ENCODE results near the gene DNAH10.
"Not testable (repeated sequence)": the region's sequence is repeated elsewhere in the genome, so short reads cannot be mapped to it uniquely, and the experiment has no call there.

The DNAH10 gene

GRCh38 chr12:123937707-123938591 lies 175.8 kb downstream of the DNAH10 start:
- DNase-seq, result no peak

GRCh38 chr12:123938679-123939480 lies 176.8 kb downstream of the DNAH10 start:
- no peak for DNase-seq

GRCh38 chr12:123939716-123940626 lies 177.9 kb downstream of the DNAH10 start:
- DNase-seq, result no peak

DNA sequence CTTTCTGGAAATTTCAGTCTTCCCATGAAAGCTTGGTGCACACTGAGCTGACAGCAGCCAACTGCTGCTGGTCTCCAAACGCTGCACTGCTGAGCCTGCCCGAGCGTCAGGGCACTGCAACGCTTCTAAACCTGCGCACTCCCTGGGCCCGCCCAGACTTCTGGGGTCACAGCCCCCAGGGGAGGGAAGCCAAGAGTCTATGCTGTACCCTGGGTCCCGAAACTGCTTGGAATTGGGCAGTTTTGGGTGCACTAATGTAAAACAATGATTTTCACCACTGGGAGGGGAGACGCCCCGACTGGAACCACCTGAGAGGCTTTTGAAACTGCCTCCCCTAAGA lies 178.5 kb downstream of the DNAH10 start:
- no peak for DNase-seq

DNA sequence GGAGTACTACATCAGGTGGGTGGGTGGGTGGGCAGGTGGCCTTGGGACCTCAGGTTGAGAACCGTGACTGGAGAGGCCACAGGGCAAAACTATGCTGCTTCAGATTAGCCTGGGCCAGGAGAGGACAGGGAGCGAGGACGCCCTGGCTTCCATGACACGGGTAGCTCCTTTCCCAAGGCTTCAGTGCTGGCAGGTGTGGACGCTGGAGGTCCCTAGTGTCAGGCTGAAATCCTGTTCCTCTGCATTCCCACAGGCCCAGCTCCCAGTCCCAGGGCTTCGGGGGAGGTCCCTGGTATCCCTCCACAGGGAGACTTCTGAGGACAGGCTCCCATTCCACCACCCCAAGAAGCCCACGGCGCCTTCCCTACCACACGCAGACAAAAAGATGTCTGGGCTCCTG lies 178.9 kb downstream of the DNAH10 start:
- no peak for DNase-seq

GRCh38 chr12:123941624-123942237 lies 179.6 kb downstream of the DNAH10 start:
- no peak for DNase-seq

DNA sequence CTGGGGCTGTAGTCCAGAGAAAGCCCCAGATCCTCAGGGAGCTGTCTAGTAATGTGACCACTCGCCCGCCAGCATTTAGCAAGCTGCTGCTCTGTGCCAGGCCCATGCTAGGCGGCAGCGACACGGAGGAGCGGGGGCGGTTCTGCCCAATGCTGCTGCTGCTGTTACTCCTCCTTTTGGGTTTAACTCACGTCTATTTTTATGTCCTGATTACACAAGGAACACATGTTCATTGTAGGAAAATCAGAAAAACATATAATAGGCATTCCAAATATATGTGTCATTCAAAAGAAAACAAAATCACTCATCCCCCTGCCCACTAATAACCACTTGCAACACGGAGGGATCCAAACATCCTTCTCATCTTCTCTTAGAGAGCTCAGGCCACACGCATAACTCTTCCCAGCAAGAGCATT lies 180.1 kb downstream of the DNAH10 start:
- DNase-seq, result no peak

GRCh38 chr12:123942911-123943648 lies 181.0 kb downstream of the DNAH10 start:
- DNase-seq, result no peak

GRCh38 chr12:123943816-123944215 lies 181.7 kb downstream of the DNAH10 start:
- DNase-seq, result no peak

DNA sequence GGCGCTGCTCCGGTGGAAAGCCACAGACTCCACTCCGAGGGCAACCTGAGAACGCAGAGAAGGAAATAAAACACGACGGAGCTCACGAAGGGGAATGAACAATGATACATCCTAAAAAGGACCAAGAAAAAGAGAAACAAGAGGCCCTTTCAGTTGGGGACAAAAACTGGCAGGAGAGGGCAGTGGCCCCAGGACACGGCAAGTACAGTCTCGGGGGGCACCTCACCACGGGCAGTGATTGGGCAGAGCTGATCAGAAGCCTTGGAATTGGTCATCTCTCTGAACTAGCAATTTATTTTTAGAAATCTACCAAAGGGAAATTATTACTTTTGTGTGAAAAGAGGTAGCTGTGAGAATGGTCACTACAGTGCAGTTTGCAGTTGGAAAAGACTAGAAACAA lies 182.6 kb downstream of the DNAH10 start:
- DNase-seq, result no peak

GRCh38 chr12:123945287-123946151 lies 183.4 kb downstream of the DNAH10 start:
- no peak for DNase-seq

GRCh38 chr12:123946152-123946515 lies 184.0 kb downstream of the DNAH10 start:
- DNase-seq, result no peak

DNA sequence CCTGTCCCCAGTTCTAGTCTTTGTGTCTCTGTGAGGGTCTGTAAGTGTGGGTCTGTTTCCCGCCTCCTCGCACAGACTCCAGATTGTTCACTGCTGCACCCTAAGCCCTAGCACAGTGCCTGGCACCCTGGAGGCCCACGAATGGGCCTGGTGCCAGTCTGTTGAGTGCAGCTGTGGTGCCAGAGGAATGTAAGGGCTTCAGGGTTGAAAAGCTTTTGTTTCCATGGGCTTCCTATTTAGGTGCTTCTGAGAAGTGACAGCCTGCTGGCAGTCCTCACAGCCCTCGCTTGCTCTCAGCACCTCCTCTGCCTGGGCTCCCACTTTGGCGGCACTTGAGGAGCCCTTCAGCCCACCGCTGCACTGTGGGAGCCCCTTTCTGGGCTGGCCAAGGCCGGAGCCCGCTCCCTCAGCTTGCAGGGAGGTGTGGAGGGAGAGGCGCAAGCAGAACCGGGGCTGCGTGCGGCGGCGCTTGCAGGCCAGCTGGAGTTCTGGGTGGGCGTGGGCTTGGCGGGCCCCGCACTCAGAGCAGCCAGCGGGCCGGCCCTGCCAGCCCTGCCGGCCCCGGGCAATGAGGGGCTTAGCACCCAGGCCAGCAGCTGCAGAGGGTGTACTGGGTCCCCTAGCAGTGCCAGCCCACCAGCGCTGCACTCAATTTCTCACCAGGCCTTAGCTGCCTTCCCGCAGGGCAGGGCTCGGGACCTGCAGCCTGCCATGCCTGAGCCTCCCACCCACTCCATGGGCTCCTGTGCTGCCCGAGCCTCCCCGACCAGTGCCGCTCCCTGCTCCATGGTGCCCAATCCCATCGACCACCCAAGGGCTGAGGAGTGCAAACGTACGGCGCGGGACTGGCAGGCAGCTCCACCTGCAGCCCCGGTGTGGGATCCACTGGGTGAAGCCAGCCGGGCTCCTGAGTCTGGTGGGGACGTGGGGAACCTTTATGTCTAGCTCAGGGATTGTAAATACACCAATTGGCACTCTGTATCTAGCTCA lies 184.7 kb downstream of the DNAH10 start:
- DNase-seq, result not testable (repeated sequence)

- not testable (repeated sequence) for DNase-seq
Measured at GRCh38 chr12:123947531-123947930, 185.4 kb downstream of the DNAH10 start.

GRCh38 chr12:123948401-123948795 lies 186.3 kb downstream of the DNAH10 start:
- no peak for DNase-seq

DNA sequence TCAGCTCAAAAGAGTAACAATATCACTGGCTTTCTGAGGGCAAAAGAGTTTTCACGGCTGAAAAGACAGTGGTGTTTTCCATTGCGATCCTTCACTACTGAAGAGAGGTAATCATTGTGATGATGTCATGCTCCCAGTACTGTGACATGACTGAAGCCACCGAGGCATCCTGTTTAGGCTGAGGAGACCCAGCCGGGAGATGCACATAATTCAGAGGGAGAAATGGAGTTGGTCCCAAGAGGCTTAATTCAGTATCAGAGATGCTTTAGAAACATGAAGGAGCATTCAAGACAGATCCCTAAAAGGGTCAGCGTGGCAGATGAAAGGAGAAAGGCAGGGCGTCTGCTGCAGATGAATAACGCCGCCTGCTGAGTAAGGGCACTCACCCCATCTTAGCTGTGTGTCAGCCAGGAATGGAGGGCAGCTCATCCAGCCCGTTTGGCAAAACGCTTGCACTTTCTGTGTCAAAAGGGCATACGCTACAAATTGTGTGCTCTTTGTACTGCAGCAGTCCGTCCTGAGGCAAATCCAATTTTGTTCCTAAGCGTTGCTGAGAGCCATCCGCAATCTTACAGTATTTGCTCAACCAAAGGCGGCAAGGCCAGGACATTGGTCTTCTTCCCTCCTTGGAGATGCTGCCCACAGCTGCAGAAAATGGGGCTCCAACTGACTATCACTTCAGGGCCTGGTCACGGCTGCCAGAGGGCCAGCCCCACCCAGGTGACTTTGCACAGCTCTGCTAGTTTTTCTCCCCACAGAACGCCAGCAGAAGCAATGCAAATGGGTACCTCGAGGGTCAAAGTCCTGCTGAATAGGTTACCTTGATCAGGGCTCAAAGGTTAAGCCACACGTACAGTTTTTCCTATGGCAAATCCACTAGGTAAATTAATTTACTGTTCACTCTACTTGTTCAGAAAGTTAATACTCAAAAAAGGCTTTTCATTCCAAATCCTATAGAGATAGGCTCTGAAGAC lies 187.0 kb downstream of the DNAH10 start:
- DNase-seq, result no peak

GRCh38 chr12:123949770-123950165 lies 187.7 kb downstream of the DNAH10 start:
- no peak for DNase-seq
